HL-60 (cell line): ENCODE results near the gene BARD1.

ENCODE experiments used
- DNase-seq, 2 experiments: peaks; one replicate each; pipeline ENCODE4 v3.0.0-alpha.2; 2010 to 2020; ENCODE audit warnings: low read depth in 1 of 2, low spot score in 1 of 2
- H3K27ac ChIP-seq: fragments of 250-450 bp; sonication (Bioruptor Pico); replicated peaks from 2 replicates; pipeline ENCODE4 v1.5.1; 2020; ENCODE audit warnings: mild to moderate bottlenecking, moderate library complexity
- H3K27me3 ChIP-seq: fragments of 250-450 bp; sonication (Bioruptor Pico); 2 replicates; pipeline ENCODE4 v1.5.1; 2021; ENCODE audit warnings: mild to moderate bottlenecking, moderate library complexity; ENCODE audit not compliant: insufficient read depth, poor library complexity, severe bottlenecking
- H3K4me3 ChIP-seq: replicated peaks from 2 replicates; pipeline ENCODE4 v1.5.1; 2011; ENCODE audit warnings: mild to moderate bottlenecking, control low read depth, low read length; ENCODE audit not compliant: insufficient read depth
- GABPA ChIP-seq: IDR thresholded peaks from 2 replicates; pipeline ENCODE4 v1.6.1; 2012; ENCODE audit warnings: low read depth
- POLR2AphosphoS5 ChIP-seq: IDR thresholded peaks from 2 replicates; pipeline ENCODE4 v1.6.1; 2012; ENCODE audit warnings: low read depth
- SPI1 ChIP-seq: IDR thresholded peaks from 2 replicates; pipeline ENCODE4 v1.6.1; 2012; ENCODE audit warnings: low read depth, mild to moderate bottlenecking, borderline replicate concordance
- TF ChIP-seq, protein P1 (sequence below): IDR thresholded peaks from one replicate; pipeline ENCODE4 v1.5.1; 2011; ENCODE audit warnings: low read length, control low read depth, inconsistent platforms; ENCODE audit not compliant: insufficient read depth
- TF ChIP-seq, protein P2 (sequence below): IDR thresholded peaks from 2 replicates; pipeline ENCODE4 v1.6.1; 2012; ENCODE audit warnings: low read depth; ENCODE audit not compliant: insufficient replicate concordance

The BARD1 gene

GRCh38 chr2:214836568-214836967 is 27.1 kb upstream of the BARD1 start:
- TF ChIP-seq, protein P1, sequence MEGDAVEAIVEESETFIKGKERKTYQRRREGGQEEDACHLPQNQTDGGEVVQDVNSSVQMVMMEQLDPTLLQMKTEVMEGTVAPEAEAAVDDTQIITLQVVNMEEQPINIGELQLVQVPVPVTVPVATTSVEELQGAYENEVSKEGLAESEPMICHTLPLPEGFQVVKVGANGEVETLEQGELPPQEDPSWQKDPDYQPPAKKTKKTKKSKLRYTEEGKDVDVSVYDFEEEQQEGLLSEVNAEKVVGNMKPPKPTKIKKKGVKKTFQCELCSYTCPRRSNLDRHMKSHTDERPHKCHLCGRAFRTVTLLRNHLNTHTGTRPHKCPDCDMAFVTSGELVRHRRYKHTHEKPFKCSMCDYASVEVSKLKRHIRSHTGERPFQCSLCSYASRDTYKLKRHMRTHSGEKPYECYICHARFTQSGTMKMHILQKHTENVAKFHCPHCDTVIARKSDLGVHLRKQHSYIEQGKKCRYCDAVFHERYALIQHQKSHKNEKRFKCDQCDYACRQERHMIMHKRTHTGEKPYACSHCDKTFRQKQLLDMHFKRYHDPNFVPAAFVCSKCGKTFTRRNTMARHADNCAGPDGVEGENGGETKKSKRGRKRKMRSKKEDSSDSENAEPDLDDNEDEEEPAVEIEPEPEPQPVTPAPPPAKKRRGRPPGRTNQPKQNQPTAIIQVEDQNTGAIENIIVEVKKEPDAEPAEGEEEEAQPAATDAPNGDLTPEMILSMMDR = no peak
- TF ChIP-seq, protein P2, sequence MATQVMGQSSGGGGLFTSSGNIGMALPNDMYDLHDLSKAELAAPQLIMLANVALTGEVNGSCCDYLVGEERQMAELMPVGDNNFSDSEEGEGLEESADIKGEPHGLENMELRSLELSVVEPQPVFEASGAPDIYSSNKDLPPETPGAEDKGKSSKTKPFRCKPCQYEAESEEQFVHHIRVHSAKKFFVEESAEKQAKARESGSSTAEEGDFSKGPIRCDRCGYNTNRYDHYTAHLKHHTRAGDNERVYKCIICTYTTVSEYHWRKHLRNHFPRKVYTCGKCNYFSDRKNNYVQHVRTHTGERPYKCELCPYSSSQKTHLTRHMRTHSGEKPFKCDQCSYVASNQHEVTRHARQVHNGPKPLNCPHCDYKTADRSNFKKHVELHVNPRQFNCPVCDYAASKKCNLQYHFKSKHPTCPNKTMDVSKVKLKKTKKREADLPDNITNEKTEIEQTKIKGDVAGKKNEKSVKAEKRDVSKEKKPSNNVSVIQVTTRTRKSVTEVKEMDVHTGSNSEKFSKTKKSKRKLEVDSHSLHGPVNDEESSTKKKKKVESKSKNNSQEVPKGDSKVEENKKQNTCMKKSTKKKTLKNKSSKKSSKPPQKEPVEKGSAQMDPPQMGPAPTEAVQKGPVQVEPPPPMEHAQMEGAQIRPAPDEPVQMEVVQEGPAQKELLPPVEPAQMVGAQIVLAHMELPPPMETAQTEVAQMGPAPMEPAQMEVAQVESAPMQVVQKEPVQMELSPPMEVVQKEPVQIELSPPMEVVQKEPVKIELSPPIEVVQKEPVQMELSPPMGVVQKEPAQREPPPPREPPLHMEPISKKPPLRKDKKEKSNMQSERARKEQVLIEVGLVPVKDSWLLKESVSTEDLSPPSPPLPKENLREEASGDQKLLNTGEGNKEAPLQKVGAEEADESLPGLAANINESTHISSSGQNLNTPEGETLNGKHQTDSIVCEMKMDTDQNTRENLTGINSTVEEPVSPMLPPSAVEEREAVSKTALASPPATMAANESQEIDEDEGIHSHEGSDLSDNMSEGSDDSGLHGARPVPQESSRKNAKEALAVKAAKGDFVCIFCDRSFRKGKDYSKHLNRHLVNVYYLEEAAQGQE = no peak
- no peak for TF ChIP-seq SPI1
- TF ChIP-seq POLR2AphosphoS5 = no peak
- no peak for TF ChIP-seq GABPA
- no peak overlapping the region for H3K27ac ChIP-seq
- H3K27me3 ChIP-seq = no peaks in the 10 kb centered on the region
- H3K4me3 ChIP-seq = no peak overlapping the region
- DNase-seq = no peak

GRCh38 chr2:214830794-214831346 is 21.4 kb upstream of the BARD1 start:
- H3K27ac ChIP-seq = no peak overlapping the region
- no peak for TF ChIP-seq GABPA
- TF ChIP-seq, protein P1 = no peak
- no peak for TF ChIP-seq POLR2AphosphoS5
- TF ChIP-seq, protein P2 = no peak
- no peak for TF ChIP-seq SPI1
- DNase-seq = peak in 1 of 2 experiments; percentile 8
- H3K4me3 ChIP-seq = no peak overlapping the region
- no peaks in the 10 kb centered on the region for H3K27me3 ChIP-seq

- H3K4me3 ChIP-seq = no peak overlapping the region
- H3K27ac ChIP-seq = no peak overlapping the region
- no peak for TF ChIP-seq GABPA
- no peak for TF ChIP-seq POLR2AphosphoS5
- no peak for TF ChIP-seq SPI1
- TF ChIP-seq, protein P1 = no peak
- TF ChIP-seq, protein P2 = no peak
- no peak for DNase-seq
- H3K27me3 ChIP-seq = no peaks in the 10 kb centered on the region
Observed at GRCh38 chr2:214816008-214816533, 6.6 kb upstream of the BARD1 start.
